ENCODE measurements around the gene RAB3A. TPM values are rescaled to one million over a fixed set of nuclear protein-coding genes. Genes with fewer than 3 reads are reported as not detected.

RAB3A gene, protein sequence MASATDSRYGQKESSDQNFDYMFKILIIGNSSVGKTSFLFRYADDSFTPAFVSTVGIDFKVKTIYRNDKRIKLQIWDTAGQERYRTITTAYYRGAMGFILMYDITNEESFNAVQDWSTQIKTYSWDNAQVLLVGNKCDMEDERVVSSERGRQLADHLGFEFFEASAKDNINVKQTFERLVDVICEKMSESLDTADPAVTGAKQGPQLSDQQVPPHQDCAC
- 0.17 and 0.93 TPM in 2 replicates for total RNA-seq

DNA sequence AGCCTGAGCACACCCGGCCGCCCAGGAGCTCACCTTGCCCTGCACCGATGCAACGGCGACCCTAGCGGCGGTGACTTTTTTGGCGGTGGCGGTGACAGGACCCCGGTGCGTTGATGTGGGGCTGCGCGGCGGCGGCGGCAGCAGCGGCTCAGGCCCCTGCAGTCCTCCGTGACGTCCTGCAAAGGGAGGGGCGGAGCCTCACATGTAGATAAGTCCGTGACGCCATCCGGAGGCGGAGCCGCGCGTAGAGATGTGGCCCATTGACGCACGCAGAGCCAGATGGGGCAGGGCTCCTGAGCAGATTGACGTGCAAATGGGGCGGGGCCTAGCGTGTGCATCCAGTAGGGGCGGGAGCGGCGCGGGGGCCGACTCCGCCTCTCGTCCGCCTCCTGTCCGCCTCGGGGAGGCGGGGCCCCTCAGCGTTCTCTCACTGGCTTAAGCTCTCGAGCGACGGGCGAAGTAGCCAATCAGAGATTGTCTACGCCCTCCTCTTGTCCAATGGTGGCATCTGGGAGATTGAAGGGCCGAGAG, at the start of gene RAB3A:
Gene RAB3A, minus strand, starts transcription at position 180 of the 531 bp plus-strand sequence. CDS start 1,302 bp downstream, outside the sequence.
- peak; percentile 100 for DNase-seq

- no peak for DNase-seq
These were observed 49.3 kb upstream of the RAB3A start for GRCh38 chr19:18253130-18253529.

- DNase-seq = no peak
These were observed 48.5 kb upstream of the RAB3A start for GRCh38 chr19:18252370-18252717.

GRCh38 chr19:18251587-18252369, 47.9 kb upstream of the RAB3A start:
- peak; percentile 83 for DNase-seq

DNA sequence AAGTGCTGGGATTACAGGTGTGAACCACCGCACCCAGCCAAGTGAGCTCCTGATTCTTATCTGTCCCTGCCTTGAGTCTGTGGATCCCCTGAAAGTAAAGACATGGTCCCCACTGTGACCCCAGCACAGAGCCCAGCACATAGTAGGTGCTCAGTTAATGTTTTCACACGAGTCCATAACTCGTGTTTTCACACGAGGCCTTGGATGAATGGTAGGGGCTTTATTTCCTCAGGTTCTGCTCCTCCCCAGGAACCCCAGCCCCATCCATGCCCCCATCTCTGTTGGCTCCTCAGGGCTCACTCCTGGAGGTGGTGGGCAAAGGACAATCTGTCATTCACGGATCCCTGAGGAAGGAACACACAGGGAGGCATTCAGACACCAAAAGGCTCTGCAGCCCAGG, 46.0 kb upstream of the RAB3A start:
- DNase-seq = no peak

DNA sequence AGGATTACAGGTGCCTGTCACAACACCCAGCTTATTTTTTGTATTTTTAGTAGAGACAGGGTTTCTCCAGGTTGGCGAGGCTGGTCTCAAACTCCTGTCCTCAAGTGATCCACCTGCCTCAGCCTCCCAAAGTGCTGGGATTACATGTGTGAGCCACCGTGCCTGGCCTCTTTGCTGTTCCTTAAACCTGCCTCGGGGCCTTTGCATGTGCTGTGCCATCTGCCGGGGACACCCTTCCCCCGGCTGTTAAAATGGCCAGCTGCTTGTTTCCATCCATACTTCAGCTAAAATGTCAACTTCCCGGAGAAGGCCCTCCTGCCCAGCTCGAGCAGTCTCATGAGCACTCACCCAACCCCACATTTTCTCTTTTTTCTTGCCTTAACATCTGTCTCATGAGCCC, 41.5 kb upstream of the RAB3A start:
- DNase-seq = no peak

GRCh38 chr19:18239303-18239702, 35.5 kb upstream of the RAB3A start:
- peak; percentile 34 for DNase-seq

DNA sequence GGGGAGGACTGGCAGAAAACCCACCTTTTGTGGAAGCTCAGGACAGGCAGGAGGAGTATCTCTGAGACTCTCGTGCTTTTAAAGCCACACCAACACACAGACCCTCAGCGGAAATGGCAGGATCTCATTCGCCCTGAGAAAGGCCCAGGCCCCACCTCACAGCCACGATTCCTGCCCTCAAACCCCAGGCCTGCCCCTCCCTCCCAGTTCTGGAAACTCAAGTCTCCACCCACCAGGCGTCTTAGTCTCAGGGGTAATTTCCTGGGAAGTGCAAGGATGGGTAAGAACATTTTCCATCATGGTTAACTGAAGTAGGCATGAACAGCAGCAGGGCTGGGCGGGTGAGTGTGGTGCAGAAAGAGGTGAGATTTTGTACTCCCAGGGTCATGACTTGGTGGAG, 30.4 kb upstream of the RAB3A start:
- no peak for DNase-seq

- peak; percentile 58 for DNase-seq
These were observed 29.5 kb upstream of the RAB3A start for GRCh38 chr19:18233224-18233825.

GRCh38 chr19:18232540-18233223, 28.8 kb upstream of the RAB3A start:
- no peak for DNase-seq

DNA sequence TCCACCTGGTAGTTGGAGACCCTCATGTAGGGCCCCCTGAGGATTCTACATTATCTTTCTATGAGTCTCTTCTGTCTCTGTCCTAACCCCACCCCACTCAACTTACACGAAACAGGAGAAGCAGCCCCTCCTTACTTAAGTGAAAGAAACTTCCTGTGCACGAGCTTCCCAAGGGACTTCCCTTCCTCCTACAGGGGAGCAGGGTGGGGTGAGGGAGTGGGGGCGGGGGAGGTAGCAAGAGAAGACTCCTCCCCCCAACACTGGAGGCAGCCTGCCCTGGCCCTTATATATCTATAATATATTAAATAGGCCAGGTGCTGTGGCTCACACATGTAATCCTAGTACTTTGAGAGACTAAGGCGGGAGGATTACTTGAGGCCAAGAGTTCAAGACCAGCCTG, 27.9 kb upstream of the RAB3A start:
- no peak for DNase-seq

- DNase-seq = no peak
These were observed 27.3 kb upstream of the RAB3A start for GRCh38 chr19:18230941-18231734.

DNA sequence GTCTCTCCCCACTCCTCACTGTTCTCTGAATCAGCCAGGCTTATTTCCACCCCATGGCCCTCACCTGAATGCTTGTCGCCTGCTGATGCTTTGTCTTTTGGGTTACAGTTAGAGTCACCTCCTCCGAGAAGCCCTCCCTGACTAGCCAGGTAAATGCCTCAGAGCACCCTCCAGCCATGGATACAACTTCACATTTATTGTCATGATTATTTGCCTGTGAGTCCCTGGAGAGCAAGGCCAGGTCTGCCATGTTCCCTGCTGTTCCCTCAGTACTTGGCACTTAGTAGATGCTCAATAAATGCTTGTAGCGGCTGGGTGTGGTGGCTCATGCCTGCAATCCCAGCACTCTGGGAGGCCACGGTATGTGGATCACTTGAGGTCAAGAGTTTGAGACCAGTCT, 26.1 kb upstream of the RAB3A start:
- no peak for DNase-seq

DNA sequence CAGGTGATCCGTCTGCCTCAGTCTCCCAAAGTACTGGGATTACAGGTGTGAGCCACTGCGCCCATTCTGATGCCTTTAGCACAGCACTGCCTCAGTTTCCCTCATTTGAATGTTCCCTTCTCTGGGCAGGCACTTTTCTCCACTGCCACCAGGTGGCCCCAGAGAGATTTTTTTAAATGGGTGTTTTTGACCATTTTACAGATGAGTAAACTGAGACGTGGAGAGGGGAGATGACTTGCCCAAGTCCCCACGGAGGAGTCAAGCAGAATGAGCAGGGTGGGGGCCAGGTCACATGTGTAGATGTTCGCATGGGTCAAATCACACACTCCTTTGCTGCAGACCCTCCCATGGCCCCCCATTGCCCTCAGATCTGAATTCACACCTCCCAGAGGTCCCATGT, 25.6 kb upstream of the RAB3A start:
- DNase-seq = no peak

GRCh38 chr19:18227781-18228271, 24.0 kb upstream of the RAB3A start:
- no peak for DNase-seq

DNA sequence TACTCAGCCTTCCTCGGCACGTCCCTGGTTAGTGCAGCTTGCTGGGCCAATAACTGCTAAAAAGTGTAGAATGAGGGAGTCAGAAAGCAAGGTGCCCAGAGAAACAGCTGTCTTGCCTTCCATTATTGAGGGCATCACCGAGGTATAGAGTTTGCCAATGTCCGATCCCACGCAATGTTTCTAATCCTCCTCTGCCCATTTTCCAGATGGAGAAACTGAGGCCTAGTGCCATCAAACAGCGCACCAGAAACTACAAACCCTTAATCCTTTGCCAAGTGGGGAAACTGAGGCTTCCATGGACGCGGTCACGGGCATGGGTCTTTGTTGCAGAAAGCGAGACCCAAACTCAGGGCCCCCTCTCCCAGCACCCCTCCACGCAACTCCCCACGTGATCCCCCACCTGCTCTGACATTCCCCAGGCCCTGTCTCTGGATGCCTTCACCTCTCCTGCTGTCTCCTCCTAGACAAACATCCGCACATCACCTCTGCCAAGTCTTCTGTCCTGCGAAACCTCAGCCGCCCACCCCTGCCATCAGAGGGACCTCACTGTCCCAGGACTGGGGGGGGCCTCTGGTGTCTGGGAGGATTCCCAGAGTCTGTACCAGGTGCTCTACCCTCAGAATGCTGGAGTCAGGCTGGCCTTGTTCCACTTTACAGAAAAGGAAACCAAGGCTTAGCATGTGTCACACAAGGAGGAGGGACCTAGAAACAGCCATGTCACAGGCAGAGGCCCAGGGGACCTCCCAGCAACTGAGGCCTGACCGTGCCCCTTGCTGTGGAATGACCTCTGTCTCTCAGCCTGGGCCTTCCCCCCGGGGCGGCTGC, 23.3 kb upstream of the RAB3A start:
- DNase-seq = no peak

GRCh38 chr19:18225702-18226468, 22.0 kb upstream of the RAB3A start, which contains the start of gene PDE4C:
TSS of gene PDE4C (minus strand) at chr19:18226438. CDS start at chr19:18226415, 23 bp downstream.
- DNase-seq = peak; percentile 39

DNA sequence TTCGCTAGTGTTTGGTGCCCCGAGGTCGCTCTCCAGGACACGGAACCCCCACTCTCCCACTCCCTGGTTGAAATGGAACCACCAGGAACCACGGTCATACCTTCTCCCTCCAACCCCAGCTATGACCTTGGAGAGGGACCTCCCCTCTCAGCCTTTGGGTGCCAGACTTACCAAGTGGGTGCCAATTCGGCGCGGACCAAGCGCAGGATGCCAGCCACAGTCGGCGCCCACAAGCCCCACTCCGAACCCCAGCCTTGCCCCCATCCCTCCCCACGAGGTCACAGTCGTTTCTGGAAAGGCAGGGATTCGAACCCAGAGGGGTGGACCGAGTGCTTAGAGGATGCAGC, 21.5 kb upstream of the RAB3A start:
- no peak for DNase-seq

DNA sequence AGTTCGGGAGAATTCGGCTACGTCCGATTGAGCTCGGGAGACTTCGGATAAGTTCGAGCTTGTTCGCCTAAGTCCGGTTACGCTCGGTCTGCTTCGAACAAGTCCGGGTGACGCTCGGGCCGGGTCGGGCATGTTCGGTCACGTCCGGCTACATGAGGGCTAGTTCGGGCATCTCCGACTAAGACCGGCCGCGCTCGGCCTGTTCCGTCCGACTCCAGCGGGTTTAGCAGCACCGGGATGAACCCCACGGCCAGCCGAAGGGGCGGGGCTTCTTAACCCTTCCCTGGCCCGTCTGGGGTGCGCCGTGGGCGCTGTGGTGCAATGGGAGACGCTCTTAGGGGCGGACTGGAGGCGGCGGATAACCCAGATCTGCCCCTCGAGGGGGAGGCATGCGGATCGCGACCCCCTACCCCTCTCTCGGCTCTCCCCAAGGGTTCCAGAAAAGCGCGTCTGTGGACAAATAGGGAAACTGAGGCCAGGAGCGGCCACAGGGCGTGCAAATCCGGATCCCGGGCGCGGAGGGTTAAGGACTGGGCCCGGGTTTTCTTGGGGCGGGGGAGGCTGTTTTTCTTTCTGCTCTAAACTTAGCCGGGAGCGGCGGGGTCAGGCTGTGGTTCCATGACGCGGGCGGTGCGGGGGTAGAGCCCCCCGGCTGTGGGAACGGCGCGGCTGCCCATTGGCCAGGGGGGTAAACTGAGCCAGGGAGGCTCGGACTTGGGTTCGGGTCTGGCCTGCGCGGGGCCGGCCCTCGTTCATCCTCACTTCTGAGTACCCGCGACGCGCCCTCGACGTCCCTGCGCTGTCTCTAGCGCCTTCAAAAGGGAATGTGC, 20.9 kb upstream of the RAB3A start:
- DNase-seq = peak; percentile 100

Data from dermis blood vessel endothelial cell (primary cell).